H1 (cell line): ENCODE data around the gene MYOM3. TPM values are rescaled to one million over a fixed set of nuclear protein-coding genes. Genes with fewer than 3 reads are reported as not detected.

Source experiments
- CTCF ChIA-PET: fragments of 300-600 bp; sonication (Branson Sonifier 250); formaldehyde crosslinking; loops from one replicate; lab custom pipeline; 2021; ENCODE audit not compliant: partially characterized antibody; lab: Charles Lee
- POLR2A ChIA-PET: fragments of 300-600 bp; sonication (Branson Sonifier 250); formaldehyde crosslinking; loops from one replicate; lab custom pipeline; 2021; ENCODE audit warnings: inconsistent platforms; ENCODE audit not compliant: partially characterized antibody; lab: Charles Lee
- DNase-seq, 2 experiments: peaks; one replicate each; pipeline versions ENCODE4 v3.0.0 to v3.0.0-alpha.2; 2010 to 2022; ENCODE audit warnings: low spot score in 2 of 2, low read depth in 1 of 2, mixed read lengths in 1 of 2
- FAIRE-seq: peaks from 2 replicates; lab custom pipeline; 2011; peaks lifted over from hg19 to GRCh38; lab: Jason Lieb, UNC
- H2AFZ ChIP-seq: 2 replicates; pipeline ENCODE4 v1.8.1; 2012; ENCODE audit warnings: low read length, inconsistent platforms
- H2AK5ac ChIP-seq: 2 replicates; pipeline ENCODE4 v1.6.1; 2013; ENCODE audit warnings: low read depth, low read length
- H2BK120ac ChIP-seq: replicated peaks from 2 replicates; pipeline ENCODE3; 2013; ENCODE audit warnings: low read depth, low read length, inconsistent platforms
- H2BK12ac ChIP-seq: 2 replicates; pipeline ENCODE4 v1.6.1; 2013; ENCODE audit warnings: low read depth, low read length
- H2BK15ac ChIP-seq: 2 replicates; pipeline ENCODE4 v1.6.1; 2013; ENCODE audit warnings: low read length
- H2BK20ac ChIP-seq: 2 replicates; pipeline ENCODE4 v1.6.1; 2013; ENCODE audit warnings: low read length
- H2BK5ac ChIP-seq: 2 replicates; pipeline ENCODE4 v1.6.1; 2013; ENCODE audit warnings: low read depth, low read length
- H3K14ac ChIP-seq: 2 replicates; pipeline ENCODE4 v1.6.1; 2013; ENCODE audit warnings: inconsistent platforms; ENCODE audit not compliant: insufficient read length
- H3K18ac ChIP-seq: 2 replicates; pipeline ENCODE4 v1.6.1; 2013; ENCODE audit warnings: low read length; ENCODE audit errors: extremely low read depth
- H3K23ac ChIP-seq: 2 replicates; pipeline ENCODE4 v1.6.1; 2013; ENCODE audit warnings: inconsistent platforms; ENCODE audit not compliant: insufficient read length
- H3K23me2 ChIP-seq: 2 replicates; pipeline ENCODE4 v1.6.1; 2013; ENCODE audit warnings: low read depth, low read length
- H3K27ac ChIP-seq: 2 replicates; pipeline ENCODE4 v1.6.1; 2011; ENCODE audit warnings: low read depth, low read length, inconsistent platforms
- H3K27me3 ChIP-seq, 4 experiments: replicated peaks in 1 of 4; 1 replicate in 1 of 4; 2 replicates in 3 of 4; pipeline versions ENCODE4 v1.6.1 to v1.8.1; 2011 to 2013; ENCODE audit warnings: low read length in 3 of 4, mild to moderate bottlenecking in 3 of 4, inconsistent platforms in 2 of 4, mixed read lengths in 2 of 4, moderate library complexity in 1 of 4; ENCODE audit not compliant: control insufficient read depth in 3 of 4, insufficient read depth in 3 of 4; ENCODE audit errors: extremely low read depth in 1 of 4
- H3K36me3 ChIP-seq, 4 experiments: 2 replicates each; pipeline versions ENCODE4 v1.6.1 to v1.8.1; 2011 to 2013; ENCODE audit warnings: mild to moderate bottlenecking in 4 of 4, low read length in 3 of 4, moderate library complexity in 2 of 4, control low read depth in 1 of 4, inconsistent platforms in 1 of 4; ENCODE audit not compliant: insufficient read depth in 4 of 4, control insufficient read depth in 2 of 4
- H3K4ac ChIP-seq: replicated peaks from 2 replicates; pipeline ENCODE3; 2013; ENCODE audit warnings: low read length, low read depth, mixed read lengths, inconsistent platforms; ENCODE audit not compliant: insufficient read length
- H3K4me1 ChIP-seq, 4 experiments: replicated peaks in 1 of 4; 1 replicate in 1 of 4; 2 replicates in 3 of 4; pipeline versions ENCODE4 v1.6.1 to v1.8.1; 2011 to 2013; ENCODE audit warnings: low read length in 3 of 4, inconsistent platforms in 2 of 4, mixed read lengths in 1 of 4; ENCODE audit not compliant: insufficient read depth in 4 of 4, control insufficient read depth in 3 of 4
- H3K4me2 ChIP-seq, 2 experiments: 2 replicates each; pipeline versions ENCODE4 v1.6.1 to v1.8.1; 2011 to 2013; ENCODE audit warnings: low read depth in 2 of 2, low read length in 2 of 2, control low read depth in 1 of 2, inconsistent platforms in 1 of 2, mild to moderate bottlenecking in 1 of 2; ENCODE audit not compliant: insufficient read depth in 1 of 2
- H3K4me3 ChIP-seq, 4 experiments: fragments of 200-600, 300-600 bp in 1 of 4; sonication (generic), shearing (Covaris generic), sonication (Bioruptor Twin) in 1 of 4; 2 replicates each; pipeline versions ENCODE4 v1.5.1 to v1.8.1; 2011 to 2016; ENCODE audit warnings: low read length in 4 of 4, low read depth in 3 of 4, control low read depth in 2 of 4, inconsistent platforms in 2 of 4, mild to moderate bottlenecking in 2 of 4, mixed read lengths in 1 of 4, moderate library complexity in 1 of 4; ENCODE audit not compliant: insufficient read depth in 2 of 4; ENCODE audit errors: extremely low read depth in 1 of 4
- H3K56ac ChIP-seq: replicated peaks from 2 replicates; pipeline ENCODE3; 2013; ENCODE audit warnings: low read depth, mild to moderate bottlenecking, mixed read lengths, low read length, inconsistent platforms; ENCODE audit not compliant: insufficient read length
- H3K79me1 ChIP-seq: 2 replicates; pipeline ENCODE4 v1.6.1; 2013; ENCODE audit warnings: low read depth, low read length, control low read depth
- H3K79me2 ChIP-seq, 2 experiments: 2 replicates each; pipeline versions ENCODE4 v1.6.1 to v1.8.1; 2012 to 2013; ENCODE audit warnings: low read length in 2 of 2, mild to moderate bottlenecking in 2 of 2, inconsistent platforms in 1 of 2; ENCODE audit not compliant: insufficient read depth in 2 of 2, control insufficient read depth in 1 of 2
- H3K9ac ChIP-seq, 4 experiments: replicated peaks in 1 of 4; 1 replicate in 1 of 4; 2 replicates in 3 of 4; pipeline versions ENCODE4 v1.6.1 to v1.8.1; 2011 to 2013; ENCODE audit warnings: low read depth in 3 of 4, low read length in 3 of 4, control low read depth in 2 of 4, mild to moderate bottlenecking in 2 of 4, moderate library complexity in 2 of 4, inconsistent platforms in 1 of 4; ENCODE audit errors: extremely low read depth in 1 of 4
- H3K9me3 ChIP-seq, 2 experiments: 2 replicates each; pipeline versions ENCODE4 v1.6.1 to v1.8.1; 2012 to 2013; ENCODE audit warnings: mild to moderate bottlenecking in 2 of 2, moderate library complexity in 2 of 2, control low read depth in 1 of 2, inconsistent platforms in 1 of 2, low read depth in 1 of 2, low read length in 1 of 2, mixed read lengths in 1 of 2; ENCODE audit not compliant: insufficient read depth in 2 of 2
- H4K20me1 ChIP-seq, 2 experiments: replicated peaks in 1 of 2; 2 replicates each; pipeline versions ENCODE3 to v1.8.1; 2011 to 2013; ENCODE audit warnings: inconsistent platforms in 2 of 2, low read length in 2 of 2, mild to moderate bottlenecking in 1 of 2; ENCODE audit not compliant: insufficient read depth in 2 of 2, control insufficient read depth in 1 of 2
- H4K5ac ChIP-seq: 2 replicates; pipeline ENCODE4 v1.6.1; 2013; ENCODE audit warnings: low read length, low read depth, mixed read lengths, inconsistent platforms; ENCODE audit not compliant: insufficient read length
- H4K8ac ChIP-seq: 2 replicates; pipeline ENCODE4 v1.8.0; 2013; ENCODE audit warnings: mild to moderate bottlenecking, moderate library complexity, low read length, inconsistent platforms; ENCODE audit not compliant: insufficient read depth; ENCODE audit errors: extremely low read depth
- H4K91ac ChIP-seq: replicated peaks from 2 replicates; pipeline ENCODE3; 2013; ENCODE audit warnings: low read length, mixed read lengths, inconsistent platforms; ENCODE audit not compliant: insufficient read length
- RBBP5 ChIP-seq: IDR thresholded peaks from 2 replicates; pipeline ENCODE4 v1.7.1; 2012; ENCODE audit warnings: low read depth, mild to moderate bottlenecking, inconsistent platforms, low read length, moderate library complexity, borderline replicate concordance
- WGBS, 2 experiments: shearing (Covaris generic) in 1 of 2; methylation state at CpG; one replicate each; pipeline versions ENCODE4 v1.1.6 to v1.1.7; 2013 to 2015; ENCODE audit warnings: low lambda C conversion rate in 2 of 2, mixed read lengths in 2 of 2, inconsistent platforms in 1 of 2, low coverage in 1 of 2, missing lambda C conversion rate in 1 of 2; ENCODE audit not compliant: insufficient replicate concordance in 2 of 2, insufficient coverage in 1 of 2, insufficient read length in 1 of 2; ENCODE audit errors: extremely low coverage in 1 of 2, missing lambda C conversion rate in 1 of 2; 5-methylcytosine and 5-hydroxymethylcytosine counted together
- polyA plus RNA-seq, 7 experiments: library from polyadenylated mRNA; depleted of rRNA in 3 of 7; stranded (reverse) in 5 of 7; unstranded in 2 of 7; fragments of >200 nt in 5 of 7; fragments of 200-250 nt in 2 of 7; gene quantifications; 1 replicate in 5 of 7; 2 replicates in 1 of 7; 4 replicates in 1 of 7; pipeline versions ENCODE4 v1.2.1 to v1.2.3, GENCODE V29; 2011 to 2013; ENCODE audit warnings: missing spikeins in 2 of 7, mixed read lengths in 2 of 7
- total RNA-seq: library from RNA; stranded (reverse); fragmentation: NEBNext Ultra II Directional; extraction: Animal tissue kit (Norgen Biotek cat#: 25700); gene quantifications from 2 replicates; pipeline ENCODE4 v1.2.1, GENCODE V29; 2021

The MYOM3 gene
- total and polyA plus RNA-seq, 2 of the 8 experiments (the other 6 are each of a cell fraction or from before 2014, with no cell fraction given): 0.08 to 0.09 TPM

DNA sequence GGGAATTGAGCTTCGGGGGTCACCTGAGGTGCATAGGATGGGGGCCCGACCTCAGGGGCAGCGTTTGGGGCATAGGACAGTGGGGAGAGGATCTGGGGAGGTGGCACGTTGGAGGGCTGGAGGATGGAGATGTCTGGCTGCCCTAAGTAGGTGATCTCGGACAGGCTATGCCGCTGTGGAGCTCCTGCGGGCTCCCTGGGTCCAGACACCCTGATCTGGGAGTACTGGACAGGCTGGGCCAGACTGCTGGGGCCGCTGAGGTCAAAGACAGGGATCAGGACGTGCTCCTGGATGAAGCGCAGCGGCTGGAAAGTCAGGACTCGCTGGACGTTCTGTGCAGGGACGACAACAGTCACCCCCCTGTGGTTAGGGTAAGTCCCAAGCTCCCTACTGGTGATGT, 9.5 kb upstream of the MYOM3 start:
- no peak overlapping the region for H4K5ac ChIP-seq
- no peak overlapping the region for H2BK5ac ChIP-seq
- no peak overlapping the region for H3K56ac ChIP-seq
- H3K79me1 ChIP-seq: no peaks in the 10 kb centered on the region
- no peaks in the 10 kb centered on the region for H4K20me1 ChIP-seq
- no peaks in the 10 kb centered on the region for H3K36me3 ChIP-seq
- POLR2A ChIA-PET: interaction anchor here (0.9 to 2.4 kb wide), 2 partner anchors 9 to 29 kb away, joined by 3 to 9 read pairs; partner anchors contain the start of gene MYOM3
- H3K4ac ChIP-seq: no peak overlapping the region
- H3K23me2 ChIP-seq: no peaks in the 10 kb centered on the region
- H3K23ac ChIP-seq: no peak overlapping the region
- no peak overlapping the region for H3K9ac ChIP-seq
- WGBS, 2 experiments: 84% methylated on average over 13 of the region's 14 CpGs; no CpG with 5 or more reads in 1 of the 2 experiments
- CTCF ChIA-PET: interaction anchor here (0.7 to 2.1 kb wide), 4 partner anchors 9 to 50 kb away, joined by 3 to 8 read pairs (median 4); no protein-coding TSS in a partner anchor
- no peak overlapping the region for H2BK12ac ChIP-seq
- no peak overlapping the region; the same call in 1 of the 2 replicates for H4K8ac ChIP-seq
- H3K4me1 ChIP-seq: peaks cover 0 to 2% (median 0%) of the 10 kb centered on the region in 4 experiments; a peak in 4 of 7 replicates
- no peaks in the 10 kb centered on the region for H3K9me3 ChIP-seq
- H2AFZ ChIP-seq: no peak overlapping the region
- no peaks in the 10 kb centered on the region for H3K27me3 ChIP-seq
- no peak overlapping the region for H3K4me3 ChIP-seq
- FAIRE-seq (no peak), DNase-seq (no peak)
- no peak overlapping the region for H2BK20ac ChIP-seq
- no peak overlapping the region for H2BK15ac ChIP-seq
- H2BK120ac ChIP-seq: no peak overlapping the region
- no peak overlapping the region for H3K14ac ChIP-seq
- H3K4me2 ChIP-seq: no peak overlapping the region
- H2AK5ac ChIP-seq: no peak overlapping the region
- no peak overlapping the region for H3K27ac ChIP-seq
- H3K79me2 ChIP-seq: no peaks in the 10 kb centered on the region
- no peak overlapping the region for H3K18ac ChIP-seq
- no peak overlapping the region for H4K91ac ChIP-seq
- no peak for TF ChIP-seq RBBP5
